GM18519 (cell line): ENCODE data around the gene ABCG2.
A peak's percentile ranks its signal among the peaks of the same experiment; 100 is the strongest.

Experiments
- ATAC-seq: cut with Tn5 transposase; IDR thresholded peaks from one replicate; pipeline ENCODE4 v1.9.1; 2021; ENCODE audit warnings: mild to moderate bottlenecking, moderate library complexity; ENCODE audit not compliant: unreplicated experiment, low FRiP score

The ABCG2 gene

DNA sequence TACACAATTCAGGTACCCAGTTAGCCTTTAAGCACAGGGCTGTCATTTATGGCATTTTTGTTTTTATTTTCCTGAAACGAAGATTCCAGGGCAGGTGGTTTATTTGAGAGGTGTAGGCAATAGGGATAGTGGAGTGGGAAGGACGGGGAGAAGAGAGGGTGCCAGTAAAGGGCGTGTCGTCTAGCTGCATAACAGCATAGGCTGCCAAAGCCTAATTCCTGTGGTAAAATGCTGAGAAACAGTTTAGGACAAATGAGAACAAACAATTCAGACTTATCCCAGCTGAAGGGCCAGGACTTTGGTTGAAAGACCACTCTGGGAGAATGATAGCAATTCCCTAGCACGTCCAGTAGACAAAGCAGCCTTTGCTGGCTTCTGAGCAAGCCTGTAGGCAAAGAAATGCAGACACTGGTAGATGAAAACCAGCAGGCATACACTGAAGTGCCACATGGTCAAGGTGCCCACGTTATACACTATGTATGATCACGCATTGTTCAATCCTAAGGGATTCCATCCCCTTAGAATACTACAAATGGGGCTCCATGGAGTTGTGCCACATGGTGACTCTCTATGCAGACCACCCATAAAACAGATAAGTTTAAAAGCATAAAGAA is 80.4 kb downstream of the ABCG2 start:
- no peak for ATAC-seq

DNA sequence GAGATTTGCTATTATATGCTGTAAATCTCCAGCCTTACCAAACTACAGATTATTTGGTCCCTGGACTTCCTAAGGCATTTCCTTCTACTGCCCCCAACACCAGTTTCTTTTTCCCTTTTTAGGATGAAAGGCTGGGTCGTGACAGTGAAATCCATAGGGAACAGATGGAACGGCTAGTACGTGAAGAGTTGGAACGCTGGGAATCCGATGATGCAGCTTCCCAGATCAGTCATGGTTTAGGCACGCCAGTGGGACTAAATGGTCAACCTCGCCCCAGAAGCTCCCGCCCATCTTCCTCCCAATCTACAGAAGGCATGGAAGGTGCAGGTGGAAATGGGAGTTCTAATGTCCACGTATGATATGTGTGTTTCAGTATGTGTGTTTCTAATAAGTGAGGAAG is 83.1 kb downstream of the ABCG2 start:
- no peak for ATAC-seq

DNA sequence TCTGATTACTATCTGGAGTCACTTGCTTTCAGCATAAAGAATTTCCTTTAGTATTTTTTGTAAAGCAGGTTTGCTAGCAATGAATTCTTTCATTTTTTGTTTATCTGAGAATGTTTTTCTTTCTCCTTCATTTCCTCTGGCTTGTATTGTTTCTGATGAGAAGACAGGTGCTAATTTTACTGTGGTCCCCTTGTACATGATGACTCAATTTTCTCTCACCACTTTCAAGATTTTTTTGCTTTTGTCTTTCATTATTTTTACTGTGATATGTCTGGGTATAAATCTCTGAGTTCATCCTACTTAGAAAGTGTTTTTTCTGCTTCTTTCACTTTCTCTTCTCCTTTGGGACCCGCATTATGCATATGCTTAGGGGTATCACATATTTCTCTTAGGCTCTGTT is 88.4 kb downstream of the ABCG2 start:
- no peak for ATAC-seq

DNA sequence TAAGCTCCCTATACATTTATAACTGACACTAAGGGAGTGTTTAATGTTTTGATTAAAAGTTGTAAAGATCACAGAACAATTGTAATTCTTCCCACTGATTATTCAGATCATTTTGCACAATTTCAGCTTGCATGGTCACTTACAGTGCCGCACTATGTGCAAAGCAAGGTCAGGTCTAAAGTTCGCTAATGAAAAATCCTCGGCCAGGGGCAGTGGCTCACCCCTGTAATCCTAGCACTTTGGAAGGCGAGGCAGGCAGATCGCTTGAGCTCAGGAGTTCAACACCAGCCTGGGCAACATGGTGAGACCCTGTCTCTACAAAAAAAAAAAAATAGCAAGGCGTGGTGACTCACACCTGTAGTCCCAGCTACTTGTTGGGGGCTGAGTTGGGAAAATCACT is 94.0 kb downstream of the ABCG2 start:
- ATAC-seq = no peak

DNA sequence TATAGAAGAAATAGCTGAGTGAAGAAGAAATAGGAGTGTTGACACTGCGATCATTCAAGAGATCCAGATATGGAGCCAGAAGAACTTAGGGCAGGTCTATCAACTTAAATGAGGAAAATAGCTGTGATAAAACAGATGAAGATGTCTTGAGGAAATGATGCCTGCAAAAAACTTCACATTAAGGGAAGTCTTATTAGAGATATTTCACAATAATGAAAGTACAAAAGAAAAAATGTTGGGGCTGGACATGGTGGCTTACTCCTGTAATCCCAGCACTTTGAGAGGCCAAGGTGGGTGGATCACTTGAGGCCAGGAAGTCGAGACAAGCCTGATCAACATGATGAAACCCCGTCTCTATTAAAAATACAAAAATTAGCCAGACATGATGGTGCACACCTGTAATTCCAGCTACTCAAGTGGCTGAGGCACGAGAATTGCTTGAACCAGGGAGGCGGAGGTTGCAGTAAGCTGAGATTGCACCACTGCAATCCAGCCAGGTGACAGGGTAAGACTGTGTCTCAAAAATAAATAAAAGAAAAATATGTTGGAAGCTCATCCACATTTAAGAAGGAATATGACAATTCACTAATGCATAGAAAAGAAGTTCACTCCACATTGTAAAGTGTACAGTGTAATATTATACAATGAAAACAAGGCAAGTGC is 94.7 kb downstream of the ABCG2 start:
- ATAC-seq = no peak

DNA sequence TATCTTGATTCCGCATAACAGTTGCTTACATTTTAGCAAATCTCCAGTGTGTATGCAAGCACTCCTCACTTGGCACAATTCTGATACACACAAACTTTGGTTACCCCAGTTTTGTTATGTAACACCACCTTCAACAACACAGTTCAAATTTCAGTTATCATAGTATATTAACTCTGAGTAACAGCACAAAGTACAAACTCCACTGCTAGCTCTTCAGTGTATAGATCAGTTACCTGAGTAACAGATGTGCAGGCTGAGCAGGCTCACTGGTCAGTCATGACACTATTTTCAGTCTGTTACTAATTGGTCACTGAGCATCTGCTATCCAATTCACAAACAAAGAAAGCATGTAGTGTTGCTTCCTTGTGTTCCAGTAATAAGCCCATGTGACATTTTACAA is 95.6 kb downstream of the ABCG2 start:
- ATAC-seq = no peak

DNA sequence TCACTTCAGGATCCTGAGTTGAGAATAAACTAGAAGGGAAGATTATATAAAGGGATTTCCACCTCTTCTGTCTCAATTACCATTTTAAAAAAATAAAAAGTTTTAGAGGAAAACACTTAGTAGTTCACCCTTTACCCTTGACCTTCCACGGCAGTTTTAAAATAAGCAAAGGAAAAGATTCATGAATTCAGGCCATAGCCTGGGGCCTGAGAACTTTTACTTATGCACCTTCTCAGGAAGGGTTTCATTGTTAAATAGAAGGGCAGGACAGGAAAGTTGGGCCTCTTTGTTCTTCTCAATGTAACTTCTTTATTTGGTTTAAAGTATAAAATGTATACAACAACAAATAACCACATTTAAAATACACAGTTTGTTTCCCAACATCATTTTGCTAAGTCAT is 96.1 kb downstream of the ABCG2 start:
- no peak for ATAC-seq

DNA sequence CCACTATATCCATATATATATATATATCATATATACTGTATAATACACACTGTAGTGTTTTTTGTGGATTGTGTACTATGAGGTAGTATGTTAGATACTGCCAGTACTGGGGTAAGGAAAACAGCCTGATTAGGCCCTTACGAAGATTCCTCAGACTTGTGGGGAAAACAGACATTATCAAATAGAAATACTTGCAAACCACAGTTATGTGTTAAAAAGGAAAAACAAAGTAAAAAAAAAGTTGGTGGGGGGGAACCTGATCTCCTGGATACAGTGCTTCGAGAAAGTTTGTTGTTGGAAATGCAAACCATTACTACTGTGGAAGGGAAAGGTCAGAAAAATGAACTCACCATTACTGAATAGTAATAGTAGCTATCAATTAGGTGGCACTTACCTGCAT is 98.0 kb downstream of the ABCG2 start:
- ATAC-seq = no peak

DNA sequence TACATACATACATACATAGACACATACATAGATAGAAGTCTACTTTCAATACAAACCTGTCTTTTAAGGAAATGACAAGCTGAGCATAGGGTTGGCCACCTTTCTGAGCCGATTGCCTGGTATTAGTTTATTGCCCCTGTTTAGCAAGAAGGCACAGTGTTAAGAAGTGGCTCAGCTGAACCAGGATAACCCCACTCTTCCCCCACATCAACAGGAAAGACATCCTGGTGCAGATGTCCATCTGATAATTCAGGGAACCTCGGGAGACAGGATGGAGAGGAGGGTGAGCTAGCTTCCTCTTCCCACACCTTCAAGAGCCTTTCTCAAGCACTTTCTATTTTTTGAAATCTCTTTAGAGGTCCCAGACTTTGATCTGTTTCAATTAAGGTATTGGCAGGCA is 98.7 kb downstream of the ABCG2 start:
- no peak for ATAC-seq

DNA sequence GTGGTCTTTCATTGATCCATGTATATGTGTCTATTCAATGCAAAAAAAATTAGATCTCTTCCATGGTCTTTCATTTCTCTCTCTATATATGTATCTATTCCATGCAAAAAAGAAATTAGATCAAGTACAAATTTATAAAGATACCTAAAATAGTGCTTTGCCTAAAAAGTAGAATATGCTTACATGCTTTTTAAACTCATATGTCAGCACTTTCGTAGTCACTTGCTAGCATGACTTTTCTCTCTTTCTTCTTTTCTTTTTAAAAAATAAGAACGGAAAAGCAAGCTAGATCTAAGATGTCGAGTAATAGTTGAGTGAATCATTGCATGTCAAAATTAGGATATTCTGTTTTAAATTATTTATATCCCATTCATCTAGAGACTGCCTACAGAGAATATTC is 100.1 kb downstream of the ABCG2 start:
- no peak for ATAC-seq

DNA sequence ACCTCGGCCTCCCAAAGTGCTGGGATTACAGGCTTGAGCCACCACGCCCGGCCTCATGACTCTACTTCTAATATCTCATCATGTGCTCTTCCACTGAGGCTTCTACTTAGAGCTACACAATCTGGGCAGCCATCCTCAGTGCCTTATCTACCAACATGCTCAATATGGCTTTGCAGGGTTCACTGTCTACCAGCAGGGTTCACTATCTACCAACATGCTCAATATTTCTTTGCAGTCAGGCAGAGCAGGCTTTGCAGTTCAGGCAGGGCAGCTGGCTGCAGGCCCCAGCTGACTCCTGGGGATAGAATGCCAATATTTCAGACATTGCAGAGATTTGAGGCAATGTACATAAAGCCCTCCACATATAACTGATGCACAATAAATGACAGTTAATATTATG is 103.5 kb downstream of the ABCG2 start:
- ATAC-seq = peak; percentile 62

DNA sequence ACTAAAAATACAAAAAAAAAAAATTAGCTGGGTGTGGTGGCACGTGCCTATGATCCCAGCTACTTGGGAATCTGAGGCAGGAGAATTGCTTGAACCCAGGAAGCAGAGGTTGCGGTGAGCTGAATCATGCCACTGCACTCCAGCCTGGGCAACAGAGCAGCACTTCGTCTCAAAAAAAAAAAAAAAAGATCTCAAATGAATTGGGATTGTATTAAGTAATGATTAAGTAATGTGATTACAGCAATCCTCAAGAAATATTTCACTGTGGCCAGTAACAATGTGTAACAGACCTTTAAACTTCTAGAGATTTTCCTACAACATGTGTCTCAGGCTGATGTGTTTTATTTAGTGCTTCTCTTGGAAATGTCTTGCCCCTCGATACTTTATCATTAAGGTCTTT is 104.2 kb downstream of the ABCG2 start:
- no peak for ATAC-seq

DNA sequence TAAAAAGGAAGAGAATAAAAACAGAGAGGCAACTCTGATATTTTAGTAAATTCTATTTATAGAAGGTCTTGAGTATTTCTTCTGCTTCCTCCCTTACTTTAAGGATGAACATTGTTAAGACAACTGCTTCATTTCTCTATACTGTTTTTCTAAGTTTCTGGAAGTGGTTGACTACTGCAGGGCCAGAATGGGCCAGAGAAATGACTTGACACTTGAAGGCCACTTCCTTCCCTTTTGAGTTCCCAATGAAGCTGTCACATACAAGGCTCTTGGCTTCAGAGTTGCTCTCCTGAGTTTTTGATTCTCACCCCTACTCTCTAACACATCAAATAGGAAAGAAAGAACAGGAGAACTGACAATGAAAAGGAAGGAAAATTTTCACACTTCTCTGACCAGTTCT is 113.4 kb downstream of the ABCG2 start:
- no peak for ATAC-seq

DNA sequence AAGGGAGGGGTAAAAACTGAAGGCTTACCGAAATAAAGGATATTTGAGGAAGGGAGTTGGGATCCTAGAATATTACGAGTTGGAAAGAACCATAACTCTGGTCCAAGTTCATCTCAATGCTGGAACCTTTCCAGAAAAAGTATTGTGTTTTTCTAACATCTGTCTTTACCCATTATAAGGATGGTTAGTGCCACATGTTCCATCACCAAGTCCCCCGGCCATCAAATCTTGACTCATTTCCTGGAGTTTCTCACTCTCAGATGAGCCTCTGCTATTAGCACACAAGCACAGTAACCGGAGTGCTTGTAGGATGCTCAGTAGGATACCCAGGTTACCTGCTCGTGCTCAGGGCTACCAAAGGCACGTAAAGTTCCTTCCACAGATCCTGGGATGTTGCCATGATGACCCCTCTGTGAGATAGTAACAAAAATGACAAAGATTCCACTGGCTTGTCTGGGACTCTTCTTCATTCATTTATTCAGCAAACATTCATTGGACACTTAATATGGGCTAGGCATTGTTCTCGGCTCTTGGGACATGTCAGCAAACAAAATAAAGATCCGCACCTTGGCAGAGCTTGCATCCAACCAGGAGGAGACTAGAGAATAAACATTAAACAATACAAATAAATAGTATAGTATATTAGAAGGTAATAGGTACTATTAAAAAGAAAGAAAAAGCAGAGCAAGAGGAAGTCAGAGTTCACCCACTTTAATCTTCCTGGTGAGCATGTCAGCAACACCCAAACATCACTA is 114.7 kb downstream of the ABCG2 start:
- no peak for ATAC-seq

DNA sequence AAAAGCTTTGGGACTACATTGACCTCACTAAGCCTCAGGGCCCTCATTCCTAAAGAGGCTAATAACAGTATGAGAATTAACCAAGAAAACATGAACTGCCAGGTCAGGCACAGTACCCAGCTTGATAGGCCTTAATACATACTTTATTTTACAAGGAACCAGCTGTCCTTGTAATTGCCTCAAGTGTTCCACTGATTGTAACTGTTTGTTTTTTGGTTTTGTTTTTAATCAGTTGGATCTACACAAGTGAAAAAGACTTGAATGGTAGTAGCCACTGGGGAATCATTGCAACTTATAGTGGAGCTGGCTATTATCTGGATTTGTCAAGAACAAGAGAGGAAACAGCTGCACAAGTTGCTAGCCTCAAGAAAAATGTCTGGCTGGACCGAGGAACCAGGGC is 115.4 kb downstream of the ABCG2 start:
- ATAC-seq = no peak

DNA sequence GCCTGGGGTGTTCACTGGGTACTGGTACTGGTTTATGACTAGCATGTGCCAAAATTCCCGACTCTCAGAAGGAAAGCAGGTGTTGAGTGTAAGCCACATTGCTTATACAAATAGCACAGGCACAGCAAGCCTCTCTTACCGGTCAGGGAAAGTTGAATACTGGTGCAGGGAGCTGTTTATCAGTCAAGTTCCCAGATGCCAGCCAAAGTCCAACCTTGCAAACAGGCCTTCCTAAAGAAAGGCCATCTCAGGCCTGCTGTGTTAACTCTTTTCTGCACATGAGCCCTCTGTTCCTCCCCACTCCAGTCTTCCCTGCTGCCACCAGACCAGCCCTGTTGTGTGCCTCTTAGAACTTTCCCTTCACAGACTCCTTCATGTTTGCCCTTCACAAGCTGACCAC is 116.8 kb downstream of the ABCG2 start:
- ATAC-seq = no peak

DNA sequence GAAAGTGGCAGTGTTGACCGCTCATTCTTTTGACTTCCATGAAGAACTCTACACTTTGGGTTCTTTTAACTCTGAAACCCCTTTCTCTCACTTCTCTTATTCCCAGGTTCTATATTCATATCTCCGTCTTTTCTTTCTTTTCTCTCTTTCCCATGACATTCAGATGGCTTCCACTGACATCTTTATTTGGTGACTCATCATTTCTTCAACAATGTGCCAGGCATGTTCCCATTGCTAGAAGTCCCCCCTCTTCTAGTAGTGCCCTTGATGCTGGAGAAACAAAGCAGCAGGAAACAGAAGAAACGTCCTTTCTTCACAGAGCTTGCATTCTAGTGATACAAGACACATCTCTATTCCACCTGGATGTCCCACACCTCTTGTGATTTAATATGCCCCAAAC is 117.7 kb downstream of the ABCG2 start:
- ATAC-seq = no peak
